ENCODE data around the gene WDR73. TPM values are rescaled to one million over a fixed set of nuclear protein-coding genes. Genes with fewer than 3 reads are reported as not detected.

Gene WDR73
- total and polyA plus RNA-seq, 2 of the 8 experiments (the other 6 are each of a cell fraction or from before 2014, with no cell fraction given) = 22.7 to 23.1 TPM

DNA sequence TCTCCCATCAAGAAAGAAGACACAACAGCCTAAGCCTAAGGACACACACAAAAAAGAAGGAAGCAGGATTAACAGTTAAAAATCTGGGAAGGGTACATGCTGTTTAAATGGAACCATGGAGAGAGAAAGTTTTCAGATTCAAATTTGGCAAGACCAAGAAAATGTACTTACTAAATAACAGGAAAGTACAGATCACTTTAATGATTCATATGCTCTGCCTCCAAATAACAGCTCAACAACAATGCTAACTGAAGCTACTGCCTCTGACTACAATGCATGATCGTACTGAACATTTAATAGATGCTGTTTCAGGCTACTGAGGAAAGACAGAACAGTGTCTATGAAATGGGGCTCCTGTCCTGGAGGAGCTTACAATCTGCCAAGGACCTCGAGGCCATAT, 12.3 kb upstream of the WDR73 start (continued):
- TF ChIP-seq E2F6 (IDR thresholded peaks at IDR 0.05) = no peak
- no peak for TF ChIP-seq SP4 (IDR thresholded peaks at IDR 0.05; ENCODE audit: low read length)
